H1 (cell line): Measurements from ENCODE around the gene TPBGL. TPM values are rescaled to one million over a fixed set of nuclear protein-coding genes. Genes with fewer than 3 reads are reported as not detected.

Source experiments
- CTCF ChIA-PET: fragments of 300-600 bp; sonication (Branson Sonifier 250); formaldehyde crosslinking; loops from one replicate; lab custom pipeline; 2021; ENCODE audit not compliant: partially characterized antibody; lab: Charles Lee
- POLR2A ChIA-PET: fragments of 300-600 bp; sonication (Branson Sonifier 250); formaldehyde crosslinking; loops from one replicate; lab custom pipeline; 2021; ENCODE audit warnings: inconsistent platforms; ENCODE audit not compliant: partially characterized antibody; lab: Charles Lee
- DNase-seq, 2 experiments: peaks; one replicate each; pipeline versions ENCODE4 v3.0.0 to v3.0.0-alpha.2; 2010 to 2022; ENCODE audit warnings: low spot score in 2 of 2, low read depth in 1 of 2, mixed read lengths in 1 of 2
- FAIRE-seq: peaks from 2 replicates; lab custom pipeline; 2011; peaks lifted over from hg19 to GRCh38; lab: Jason Lieb, UNC
- H2AFZ ChIP-seq: 2 replicates; pipeline ENCODE4 v1.8.1; 2012; ENCODE audit warnings: low read length, inconsistent platforms
- H2AK5ac ChIP-seq: 2 replicates; pipeline ENCODE4 v1.6.1; 2013; ENCODE audit warnings: low read depth, low read length
- H2BK120ac ChIP-seq: replicated peaks from 2 replicates; pipeline ENCODE3; 2013; ENCODE audit warnings: low read depth, low read length, inconsistent platforms
- H2BK12ac ChIP-seq: 2 replicates; pipeline ENCODE4 v1.6.1; 2013; ENCODE audit warnings: low read depth, low read length
- H2BK15ac ChIP-seq: 2 replicates; pipeline ENCODE4 v1.6.1; 2013; ENCODE audit warnings: low read length
- H2BK20ac ChIP-seq: 2 replicates; pipeline ENCODE4 v1.6.1; 2013; ENCODE audit warnings: low read length
- H2BK5ac ChIP-seq: 2 replicates; pipeline ENCODE4 v1.6.1; 2013; ENCODE audit warnings: low read depth, low read length
- H3K14ac ChIP-seq: 2 replicates; pipeline ENCODE4 v1.6.1; 2013; ENCODE audit warnings: inconsistent platforms; ENCODE audit not compliant: insufficient read length
- H3K18ac ChIP-seq: 2 replicates; pipeline ENCODE4 v1.6.1; 2013; ENCODE audit warnings: low read length; ENCODE audit errors: extremely low read depth
- H3K23ac ChIP-seq: 2 replicates; pipeline ENCODE4 v1.6.1; 2013; ENCODE audit warnings: inconsistent platforms; ENCODE audit not compliant: insufficient read length
- H3K23me2 ChIP-seq: 2 replicates; pipeline ENCODE4 v1.6.1; 2013; ENCODE audit warnings: low read depth, low read length
- H3K27ac ChIP-seq: 2 replicates; pipeline ENCODE4 v1.6.1; 2011; ENCODE audit warnings: low read depth, low read length, inconsistent platforms
- H3K27me3 ChIP-seq, 4 experiments: replicated peaks in 1 of 4; 1 replicate in 1 of 4; 2 replicates in 3 of 4; pipeline versions ENCODE4 v1.6.1 to v1.8.1; 2011 to 2013; ENCODE audit warnings: low read length in 3 of 4, mild to moderate bottlenecking in 3 of 4, inconsistent platforms in 2 of 4, mixed read lengths in 2 of 4, moderate library complexity in 1 of 4; ENCODE audit not compliant: control insufficient read depth in 3 of 4, insufficient read depth in 3 of 4; ENCODE audit errors: extremely low read depth in 1 of 4
- H3K36me3 ChIP-seq, 4 experiments: 2 replicates each; pipeline versions ENCODE4 v1.6.1 to v1.8.1; 2011 to 2013; ENCODE audit warnings: mild to moderate bottlenecking in 4 of 4, low read length in 3 of 4, moderate library complexity in 2 of 4, control low read depth in 1 of 4, inconsistent platforms in 1 of 4; ENCODE audit not compliant: insufficient read depth in 4 of 4, control insufficient read depth in 2 of 4
- H3K4ac ChIP-seq: replicated peaks from 2 replicates; pipeline ENCODE3; 2013; ENCODE audit warnings: low read length, low read depth, mixed read lengths, inconsistent platforms; ENCODE audit not compliant: insufficient read length
- H3K4me1 ChIP-seq, 4 experiments: replicated peaks in 1 of 4; 1 replicate in 1 of 4; 2 replicates in 3 of 4; pipeline versions ENCODE4 v1.6.1 to v1.8.1; 2011 to 2013; ENCODE audit warnings: low read length in 3 of 4, inconsistent platforms in 2 of 4, mixed read lengths in 1 of 4; ENCODE audit not compliant: insufficient read depth in 4 of 4, control insufficient read depth in 3 of 4
- H3K4me2 ChIP-seq, 2 experiments: 2 replicates each; pipeline versions ENCODE4 v1.6.1 to v1.8.1; 2011 to 2013; ENCODE audit warnings: low read depth in 2 of 2, low read length in 2 of 2, control low read depth in 1 of 2, inconsistent platforms in 1 of 2, mild to moderate bottlenecking in 1 of 2; ENCODE audit not compliant: insufficient read depth in 1 of 2
- H3K4me3 ChIP-seq, 4 experiments: fragments of 200-600, 300-600 bp in 1 of 4; sonication (generic), shearing (Covaris generic), sonication (Bioruptor Twin) in 1 of 4; 2 replicates each; pipeline versions ENCODE4 v1.5.1 to v1.8.1; 2011 to 2016; ENCODE audit warnings: low read length in 4 of 4, low read depth in 3 of 4, control low read depth in 2 of 4, inconsistent platforms in 2 of 4, mild to moderate bottlenecking in 2 of 4, mixed read lengths in 1 of 4, moderate library complexity in 1 of 4; ENCODE audit not compliant: insufficient read depth in 2 of 4; ENCODE audit errors: extremely low read depth in 1 of 4
- H3K56ac ChIP-seq: replicated peaks from 2 replicates; pipeline ENCODE3; 2013; ENCODE audit warnings: low read depth, mild to moderate bottlenecking, mixed read lengths, low read length, inconsistent platforms; ENCODE audit not compliant: insufficient read length
- H3K79me1 ChIP-seq: 2 replicates; pipeline ENCODE4 v1.6.1; 2013; ENCODE audit warnings: low read depth, low read length, control low read depth
- H3K79me2 ChIP-seq, 2 experiments: 2 replicates each; pipeline versions ENCODE4 v1.6.1 to v1.8.1; 2012 to 2013; ENCODE audit warnings: low read length in 2 of 2, mild to moderate bottlenecking in 2 of 2, inconsistent platforms in 1 of 2; ENCODE audit not compliant: insufficient read depth in 2 of 2, control insufficient read depth in 1 of 2
- H3K9ac ChIP-seq, 4 experiments: replicated peaks in 1 of 4; 1 replicate in 1 of 4; 2 replicates in 3 of 4; pipeline versions ENCODE4 v1.6.1 to v1.8.1; 2011 to 2013; ENCODE audit warnings: low read depth in 3 of 4, low read length in 3 of 4, control low read depth in 2 of 4, mild to moderate bottlenecking in 2 of 4, moderate library complexity in 2 of 4, inconsistent platforms in 1 of 4; ENCODE audit errors: extremely low read depth in 1 of 4
- H3K9me3 ChIP-seq, 2 experiments: 2 replicates each; pipeline versions ENCODE4 v1.6.1 to v1.8.1; 2012 to 2013; ENCODE audit warnings: mild to moderate bottlenecking in 2 of 2, moderate library complexity in 2 of 2, control low read depth in 1 of 2, inconsistent platforms in 1 of 2, low read depth in 1 of 2, low read length in 1 of 2, mixed read lengths in 1 of 2; ENCODE audit not compliant: insufficient read depth in 2 of 2
- H4K20me1 ChIP-seq, 2 experiments: replicated peaks in 1 of 2; 2 replicates each; pipeline versions ENCODE3 to v1.8.1; 2011 to 2013; ENCODE audit warnings: inconsistent platforms in 2 of 2, low read length in 2 of 2, mild to moderate bottlenecking in 1 of 2; ENCODE audit not compliant: insufficient read depth in 2 of 2, control insufficient read depth in 1 of 2
- H4K5ac ChIP-seq: 2 replicates; pipeline ENCODE4 v1.6.1; 2013; ENCODE audit warnings: low read length, low read depth, mixed read lengths, inconsistent platforms; ENCODE audit not compliant: insufficient read length
- H4K8ac ChIP-seq: 2 replicates; pipeline ENCODE4 v1.8.0; 2013; ENCODE audit warnings: mild to moderate bottlenecking, moderate library complexity, low read length, inconsistent platforms; ENCODE audit not compliant: insufficient read depth; ENCODE audit errors: extremely low read depth
- H4K91ac ChIP-seq: replicated peaks from 2 replicates; pipeline ENCODE3; 2013; ENCODE audit warnings: low read length, mixed read lengths, inconsistent platforms; ENCODE audit not compliant: insufficient read length
- CTCF ChIP-seq, 3 experiments: IDR thresholded peaks; 1 replicate in 2 of 3; 2 replicates in 1 of 3; pipeline versions ENCODE4 v1.5.1 to v1.6.1; 2011; ENCODE audit warnings: low read length in 3 of 3, mild to moderate bottlenecking in 3 of 3, inconsistent platforms in 2 of 3, low read depth in 1 of 3, moderate library complexity in 1 of 3; ENCODE audit not compliant: insufficient read depth in 1 of 3; ENCODE audit errors: control extremely low read depth in 1 of 3
- JUND ChIP-seq: IDR thresholded peaks from 2 replicates; pipeline ENCODE4 v1.6.1; 2011; ENCODE audit warnings: mild to moderate bottlenecking, improper control_type of control experiment, low read length
- POLR2AphosphoS5 ChIP-seq: IDR thresholded peaks from 2 replicates; pipeline ENCODE4 v1.6.1; 2011; ENCODE audit warnings: low read depth, low read length
- POU5F1 ChIP-seq: IDR thresholded peaks from 2 replicates; pipeline ENCODE4 v1.6.1; 2011; ENCODE audit warnings: low read depth, mild to moderate bottlenecking, low read length, moderate library complexity
- RFX5 ChIP-seq: IDR thresholded peaks from 2 replicates; pipeline ENCODE4 v1.6.1; 2011; ENCODE audit warnings: low read depth, low read length, improper control_type of control experiment, borderline replicate concordance
- USF2 ChIP-seq: IDR thresholded peaks from 2 replicates; pipeline ENCODE4 v1.6.1; 2011; ENCODE audit warnings: low read length, improper control_type of control experiment
- YY1 ChIP-seq: IDR thresholded peaks from 2 replicates; pipeline ENCODE4 v1.6.1; 2011; ENCODE audit warnings: low read depth, mild to moderate bottlenecking, low read length
- WGBS, 2 experiments: shearing (Covaris generic) in 1 of 2; methylation state at CpG; one replicate each; pipeline versions ENCODE4 v1.1.6 to v1.1.7; 2013 to 2015; ENCODE audit warnings: low lambda C conversion rate in 2 of 2, mixed read lengths in 2 of 2, inconsistent platforms in 1 of 2, low coverage in 1 of 2, missing lambda C conversion rate in 1 of 2; ENCODE audit not compliant: insufficient replicate concordance in 2 of 2, insufficient coverage in 1 of 2, insufficient read length in 1 of 2; ENCODE audit errors: extremely low coverage in 1 of 2, missing lambda C conversion rate in 1 of 2; 5-methylcytosine and 5-hydroxymethylcytosine counted together
- polyA plus RNA-seq, 7 experiments: library from polyadenylated mRNA; depleted of rRNA in 3 of 7; stranded (reverse) in 5 of 7; unstranded in 2 of 7; fragments of >200 nt in 5 of 7; fragments of 200-250 nt in 2 of 7; gene quantifications; 1 replicate in 5 of 7; 2 replicates in 1 of 7; 4 replicates in 1 of 7; pipeline versions ENCODE4 v1.2.1 to v1.2.3, GENCODE V29; 2011 to 2013; ENCODE audit warnings: missing spikeins in 2 of 7, mixed read lengths in 2 of 7
- total RNA-seq: library from RNA; stranded (reverse); fragmentation: NEBNext Ultra II Directional; extraction: Animal tissue kit (Norgen Biotek cat#: 25700); gene quantifications from 2 replicates; pipeline ENCODE4 v1.2.1, GENCODE V29; 2021

Gene TPBGL
- total and polyA plus RNA-seq, 2 of the 8 experiments (the other 6 are each of a cell fraction or from before 2014, with no cell fraction given), result 0.26 to 0.37 TPM

- H2BK15ac ChIP-seq, result 0 out of 2 replicates have a peak overlapping the region, but pooled peaks have one; percentile 61
- H4K20me1 ChIP-seq, result peaks cover 0 to 1% of the 10 kb centered on the region in 2 experiments
- H2BK120ac ChIP-seq, result no peak overlapping the region
- H3K14ac ChIP-seq, result no peak overlapping the region
- H3K4me2 ChIP-seq, result no peak overlapping the region
- H4K5ac ChIP-seq, result no peak overlapping the region
- 54% methylated on average over 9 of the region's 9 CpGs; no CpG with 5 or more reads in 1 of the 2 experiments for WGBS, 2 experiments
- ChIA-PET POLR2A (interaction anchor here (0.5 to 1.0 kb wide), 3 partner anchors 35 to 64 kb away, joined by 3 read pairs; no protein-coding TSS in a partner anchor), CTCF (interaction anchor here (0.6 to 45.7 kb wide), 38 partner anchors 10 to 1500 kb away, joined by 3 to 825 read pairs (median 6); partner anchors contain the start of genes SLCO2B1 and TPBGL)
- H3K9me3 ChIP-seq, result no peaks in the 10 kb centered on the region
- H2AFZ ChIP-seq, result no peak overlapping the region
- no peaks in the 10 kb centered on the region; a peak in 1 of 7 replicates for H3K27me3 ChIP-seq
- no peak overlapping the region for H3K4ac ChIP-seq
- no peaks in the 10 kb centered on the region for H3K79me2 ChIP-seq
- H3K4me1 ChIP-seq, result 0 out of 7 replicates have a peak, but pooled peaks cover 0 to 2% (median 0%) of the 10 kb centered on the region in 4 experiments
- no peak overlapping the region for H4K91ac ChIP-seq
- no peak overlapping the region for H3K27ac ChIP-seq
- H3K18ac ChIP-seq, result no peak overlapping the region
- DNase-seq, result peak; percentile 58 to 97
- no peak overlapping the region for H2BK12ac ChIP-seq
- no peak overlapping the region for H2BK20ac ChIP-seq
- no peaks in the 10 kb centered on the region for H3K23me2 ChIP-seq
- no peak overlapping the region for H3K23ac ChIP-seq
- FAIRE-seq, result peak; percentile 19
- H2AK5ac ChIP-seq, result no peak overlapping the region
- no peak overlapping the region for H3K4me3 ChIP-seq
- no peaks in the 10 kb centered on the region for H3K79me1 ChIP-seq
- no peak overlapping the region for H4K8ac ChIP-seq
- H3K9ac ChIP-seq, result no peak overlapping the region
- H3K36me3 ChIP-seq, result no peaks in the 10 kb centered on the region
- H2BK5ac ChIP-seq, result no peak overlapping the region
- H3K56ac ChIP-seq, result no peak overlapping the region
- no peak for TF ChIP-seq USF2
- TF ChIP-seq POLR2AphosphoS5, result no peak
- no peak for TF ChIP-seq POU5F1
- 0 out of 2 replicates have a peak, but pooled peaks have one; percentile 21 for TF ChIP-seq YY1
- no peak for TF ChIP-seq RFX5
- TF ChIP-seq CTCF (IDR thresholded peaks at IDR 0.05; ENCODE audit: control extremely low read depth in 1 of 3, insufficient read depth in 1 of 3, low read depth in 1 of 3, low read length in 3 of 3), result peak; percentile 90 to 97 (median 93)
- TF ChIP-seq JUND, result no peak
Observed at GRCh38 chr11:75204685-75205563, 35.6 kb upstream of the TPBGL start.
